EL (cell line): ENCODE results near the gene SEMA3D.
A peak's percentile ranks its signal among the peaks of the same experiment; 100 is the strongest.

ENCODE experiments used
- DNase-seq: peaks from one replicate; pipeline ENCODE4 v3.0.0-alpha.2; 2016

Gene SEMA3D

GRCh38 chr7:84975586-84976185 is 211.2 kb downstream of the SEMA3D start:
- peak; percentile 48 for DNase-seq

- no peak for DNase-seq
These were observed 215.5 kb downstream of the SEMA3D start for GRCh38 chr7:84971360-84971759.

GRCh38 chr7:84970670-84971069 is 216.2 kb downstream of the SEMA3D start:
- DNase-seq, result no peak

DNA sequence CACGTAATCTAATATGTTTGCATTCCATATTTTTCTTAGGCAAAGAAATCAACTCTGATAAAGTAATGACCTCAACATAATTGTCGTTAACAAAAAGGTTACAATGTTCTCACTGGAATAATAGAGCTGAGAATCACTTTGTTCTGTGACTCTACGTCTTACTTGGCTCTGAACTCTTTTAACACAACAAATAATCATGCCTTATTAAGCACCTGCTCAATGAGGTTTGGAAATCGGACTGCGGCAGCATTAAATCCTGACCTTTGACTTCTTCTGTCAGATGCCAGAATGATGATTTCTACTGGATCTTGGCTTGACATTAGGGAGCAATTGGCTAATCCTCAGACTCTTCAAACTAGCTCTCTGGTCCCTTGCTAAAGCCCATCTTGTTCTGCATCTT is 233.6 kb downstream of the SEMA3D start:
- no peak for DNase-seq

DNA sequence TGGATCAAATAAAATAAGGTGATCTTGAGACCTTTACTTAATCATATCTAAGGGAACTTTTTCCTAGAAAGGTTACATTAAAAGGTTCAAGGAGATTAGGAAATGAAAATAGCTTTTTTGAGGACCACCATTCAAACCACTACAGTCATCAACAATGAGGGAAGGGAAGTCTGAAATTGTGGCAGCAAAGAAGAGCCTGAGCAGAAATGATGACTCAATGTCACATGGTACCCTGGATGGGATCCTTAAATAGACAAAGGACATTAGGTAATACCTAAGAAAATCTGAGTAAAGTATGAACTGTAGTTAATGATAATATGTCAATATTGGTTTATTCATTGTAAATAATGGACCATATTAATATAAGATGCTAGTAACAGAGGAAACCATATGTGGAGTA is 236.0 kb downstream of the SEMA3D start:
- DNase-seq, result peak; percentile 18

DNA sequence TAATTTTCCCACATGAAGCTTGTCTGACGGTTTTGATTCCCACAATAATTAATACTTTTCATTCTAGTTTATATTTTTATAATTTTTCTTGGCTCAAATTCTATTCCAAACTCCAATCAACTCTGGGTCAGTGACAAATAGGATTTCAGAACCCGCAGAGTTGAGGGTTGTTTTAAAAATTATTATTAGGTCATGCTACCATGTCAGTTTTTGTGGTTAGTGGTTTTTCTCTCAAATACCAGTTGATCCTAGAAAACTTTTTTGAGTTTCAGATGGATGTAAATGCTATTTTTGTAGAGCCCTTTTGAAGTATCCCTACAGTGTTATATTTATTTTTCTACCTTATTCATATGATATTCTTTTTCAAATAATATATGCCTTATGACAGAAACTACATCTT is 237.4 kb downstream of the SEMA3D start:
- DNase-seq, result no peak

DNA sequence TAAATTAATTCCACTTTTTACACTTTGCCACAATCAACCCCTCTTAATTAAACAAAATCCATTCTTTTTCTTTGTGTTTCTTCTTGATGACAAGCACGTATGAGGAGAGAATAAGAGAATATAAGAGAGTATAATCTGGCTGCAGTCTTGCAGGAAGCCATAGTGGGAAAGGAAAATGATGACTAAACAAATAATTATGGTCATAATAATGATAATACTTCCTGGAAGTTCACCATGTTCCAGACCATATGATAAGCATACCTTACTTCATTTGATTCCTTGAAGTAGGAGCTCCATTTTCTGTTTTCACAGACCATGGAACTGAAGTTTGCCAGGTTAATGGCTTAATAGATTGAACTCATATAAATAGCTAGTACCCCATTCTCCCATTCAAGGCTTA is 237.8 kb downstream of the SEMA3D start:
- DNase-seq, result peak; percentile 16

DNA sequence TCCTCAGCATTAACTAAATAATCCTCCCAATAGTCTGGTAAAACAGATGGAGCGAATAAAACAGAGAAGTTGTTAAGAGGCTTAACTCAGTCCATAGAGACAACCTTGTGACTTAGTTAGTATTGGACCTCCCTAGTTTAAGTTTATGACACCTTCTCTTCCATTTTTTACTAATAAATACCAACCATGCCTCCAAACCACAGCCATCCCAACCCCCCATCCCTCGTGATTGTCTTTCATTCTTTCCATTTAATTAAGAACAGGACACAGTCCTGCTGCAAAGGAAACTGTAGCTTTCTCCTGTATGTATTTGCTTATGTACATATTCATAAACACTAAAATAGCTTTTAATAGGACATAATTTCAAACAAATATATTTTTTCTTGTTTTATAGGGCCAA is 238.2 kb downstream of the SEMA3D start:
- peak; percentile 6 for DNase-seq

- no peak for DNase-seq
These were observed 240.3 kb downstream of the SEMA3D start for GRCh38 chr7:84946549-84946948.
